ENCODE results near the gene METAP1D.

Gene METAP1D

GRCh38 chr2:172021074-172021931 is 21.6 kb downstream of the METAP1D start:
- TF ChIP-seq GATA3 (IDR thresholded peaks at IDR 0.05; ENCODE audit: low read depth, low read length) (no peak), GATA2 (IDR thresholded peaks at IDR 0.05; ENCODE audit: low read depth, low read length) (no peak)

- TF ChIP-seq GATA3 (IDR thresholded peaks at IDR 0.05; ENCODE audit: low read depth, low read length) (no peak), GATA2 (IDR thresholded peaks at IDR 0.05; ENCODE audit: low read depth, low read length) (no peak)
Observed at GRCh38 chr2:172021955-172022354, 22.2 kb downstream of the METAP1D start.

GRCh38 chr2:172031536-172031935 is 31.8 kb downstream of the METAP1D start:
- TF ChIP-seq GATA3 (IDR thresholded peaks at IDR 0.05; ENCODE audit: low read depth, low read length): no peak
- no peak for TF ChIP-seq GATA2 (IDR thresholded peaks at IDR 0.05; ENCODE audit: low read depth, low read length)

- TF ChIP-seq GATA2 (IDR thresholded peaks at IDR 0.05; ENCODE audit: low read depth, low read length): no peak
- no peak for TF ChIP-seq GATA3 (IDR thresholded peaks at IDR 0.05; ENCODE audit: low read depth, low read length)
Observed at GRCh38 chr2:172038121-172038520, 38.4 kb downstream of the METAP1D start.

- no peak for TF ChIP-seq GATA2 (IDR thresholded peaks at IDR 0.05; ENCODE audit: low read depth, low read length)
- TF ChIP-seq GATA3 (IDR thresholded peaks at IDR 0.05; ENCODE audit: low read depth, low read length): no peak
Observed at GRCh38 chr2:172038604-172039003, 38.9 kb downstream of the METAP1D start.

- TF ChIP-seq GATA2 (IDR thresholded peaks at IDR 0.05; ENCODE audit: low read depth, low read length) (no peak), GATA3 (IDR thresholded peaks at IDR 0.05; ENCODE audit: low read depth, low read length) (no peak)
Observed at GRCh38 chr2:172039011-172039704, 39.4 kb downstream of the METAP1D start.

GRCh38 chr2:172040311-172040710 is 40.6 kb downstream of the METAP1D start:
- TF ChIP-seq GATA2 (IDR thresholded peaks at IDR 0.05; ENCODE audit: low read depth, low read length) (no peak), GATA3 (IDR thresholded peaks at IDR 0.05; ENCODE audit: low read depth, low read length) (no peak)

GRCh38 chr2:172046080-172046678 is 46.4 kb downstream of the METAP1D start:
- TF ChIP-seq GATA2 (IDR thresholded peaks at IDR 0.05; ENCODE audit: low read depth, low read length) (no peak), GATA3 (IDR thresholded peaks at IDR 0.05; ENCODE audit: low read depth, low read length) (no peak)

GRCh38 chr2:172046866-172047565 is 47.3 kb downstream of the METAP1D start:
- TF ChIP-seq GATA2 (IDR thresholded peaks at IDR 0.05; ENCODE audit: low read depth, low read length) (no peak), GATA3 (IDR thresholded peaks at IDR 0.05; ENCODE audit: low read depth, low read length) (no peak)

GRCh38 chr2:172047566-172048507 is 48.1 kb downstream of the METAP1D start:
- TF ChIP-seq GATA3 (IDR thresholded peaks at IDR 0.05; ENCODE audit: low read depth, low read length) (no peak), GATA2 (IDR thresholded peaks at IDR 0.05; ENCODE audit: low read depth, low read length) (no peak)

- no peak for TF ChIP-seq GATA3 (IDR thresholded peaks at IDR 0.05; ENCODE audit: low read depth, low read length)
- TF ChIP-seq GATA2 (IDR thresholded peaks at IDR 0.05; ENCODE audit: low read depth, low read length): no peak
Observed at GRCh38 chr2:172048508-172049503, 49.1 kb downstream of the METAP1D start.

- TF ChIP-seq GATA3 (IDR thresholded peaks at IDR 0.05; ENCODE audit: low read depth, low read length) (no peak), GATA2 (IDR thresholded peaks at IDR 0.05; ENCODE audit: low read depth, low read length) (no peak)
Observed at GRCh38 chr2:172049567-172050120, 49.9 kb downstream of the METAP1D start.

Measured in SH-SY5Y (cell line).